ENCODE data around the gene NAALADL1. TPM values are rescaled to one million over a fixed set of nuclear protein-coding genes. Genes with fewer than 3 reads are reported as not detected.

NAALADL1 gene
- total RNA-seq, 2 experiments from 2014 or later, result 2.7 to 3.9 TPM

- Histone ChIP-seq H3K9me2 (ENCODE audit: insufficient read depth, low read length) (no peaks in the 10 kb centered on the region), H3K4me2 (ENCODE audit: low read length) (no peak overlapping the region), H3K27ac (ENCODE audit: low read depth, low read length, poor library complexity, severe bottlenecking) (no peak overlapping the region), H3K4me3 (ENCODE audit: low read depth, low read length, poor library complexity, severe bottlenecking) (no peak overlapping the region), H2AFZ (ENCODE audit: low read length) (no peak overlapping the region), H3K79me2 (ENCODE audit: insufficient read depth, low read depth, low read length) (peaks cover 11% of the 10 kb centered on the region), H3K4me1 (ENCODE audit: insufficient read depth, low read length, poor library complexity, severe bottlenecking) (peaks cover 10% of the 10 kb centered on the region), H4K20me1 (ENCODE audit: insufficient read depth, low read length) (no peaks in the 10 kb centered on the region), H3K36me3 (ENCODE audit: insufficient read depth, low read length) (peaks cover 50% of the 10 kb centered on the region), H3K9me3 (ENCODE audit: low read length) (no peaks in the 10 kb centered on the region)
- intact Hi-C loops (cut with micrococcal nuclease; ENCODE audit: unreplicated experiment), result no loop called here
- POLR2A ChIA-PET, result no interaction called here
- CTCF ChIA-PET (ENCODE audit: unreplicated experiment), result no interaction called here
- BruUV-seq (replicated peaks), result no TSS peak
- TF ChIP-seq CTCF (conservative IDR thresholded peaks at IDR 0.05; ENCODE audit: low read length), result no peak
- TF ChIP-seq EZH2phosphoT487 (IDR thresholded peaks at IDR 0.05; ENCODE audit: borderline replicate concordance, low read depth, low read length), result no peak
- DNase-seq (ENCODE audit: low spot score), result no peak
These were observed 37.4 kb downstream of the NAALADL1 start for GRCh38 chr11:65021003-65021402.

DNA sequence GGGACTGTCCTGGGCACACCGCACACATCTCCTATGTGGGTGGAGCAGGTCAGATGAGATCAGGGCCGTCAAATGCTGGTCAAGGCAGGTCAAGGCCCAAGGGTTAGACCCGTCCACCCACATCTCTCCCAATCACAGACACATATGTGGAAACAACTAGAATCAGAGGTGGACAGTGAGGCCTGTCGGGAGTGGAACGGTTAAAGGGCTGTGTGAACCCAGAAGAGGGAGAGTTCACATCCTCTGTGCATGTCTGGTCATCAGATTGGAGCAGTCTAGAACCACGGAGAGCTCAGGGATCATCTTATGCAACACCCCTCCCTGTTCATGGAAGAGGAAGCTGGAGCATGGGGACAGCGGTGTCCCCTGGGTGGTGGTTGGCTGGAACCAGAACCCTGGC, 38.5 kb downstream of the NAALADL1 start:
- peaks cover 22% of the 10 kb centered on the region for H3K79me2 ChIP-seq (ENCODE audit: insufficient read depth, low read depth, low read length)
- peaks cover 50% of the 10 kb centered on the region for H3K36me3 ChIP-seq (ENCODE audit: insufficient read depth, low read length)
- no peaks in the 10 kb centered on the region for H4K20me1 ChIP-seq (ENCODE audit: insufficient read depth, low read length)
- H3K9me3 ChIP-seq (ENCODE audit: low read length), result no peaks in the 10 kb centered on the region
- no peak overlapping the region for H3K4me2 ChIP-seq (ENCODE audit: low read length)
- TF ChIP-seq EZH2phosphoT487 (IDR thresholded peaks at IDR 0.05; ENCODE audit: borderline replicate concordance, low read depth, low read length) (no peak), CTCF (conservative IDR thresholded peaks at IDR 0.05; ENCODE audit: low read length) (no peak)
- ChIA-PET POLR2A (no interaction called here), CTCF (ENCODE audit: unreplicated experiment) (interaction anchor here (0.7 kb wide), 1 partner anchor 87 kb away, joined by 3 read pairs; no protein-coding TSS in a partner anchor)
- H3K4me3 ChIP-seq (ENCODE audit: low read depth, low read length, poor library complexity, severe bottlenecking), result no peak overlapping the region
- intact Hi-C loops (cut with micrococcal nuclease; ENCODE audit: unreplicated experiment), result loop anchor here (10.0 kb wide), 1 partner anchor 245 kb away; the partner anchor contains the start of gene POLA2
- H3K27ac ChIP-seq (ENCODE audit: low read depth, low read length, poor library complexity, severe bottlenecking), result no peak overlapping the region
- H2AFZ ChIP-seq (ENCODE audit: low read length), result no peak overlapping the region
- no TSS peak for BruUV-seq (replicated peaks)
- H3K4me1 ChIP-seq (ENCODE audit: insufficient read depth, low read length, poor library complexity, severe bottlenecking), result peaks cover 16% of the 10 kb centered on the region
- H3K9me2 ChIP-seq (ENCODE audit: insufficient read depth, low read length), result no peaks in the 10 kb centered on the region
- no peak for DNase-seq (ENCODE audit: low spot score)

DNA sequence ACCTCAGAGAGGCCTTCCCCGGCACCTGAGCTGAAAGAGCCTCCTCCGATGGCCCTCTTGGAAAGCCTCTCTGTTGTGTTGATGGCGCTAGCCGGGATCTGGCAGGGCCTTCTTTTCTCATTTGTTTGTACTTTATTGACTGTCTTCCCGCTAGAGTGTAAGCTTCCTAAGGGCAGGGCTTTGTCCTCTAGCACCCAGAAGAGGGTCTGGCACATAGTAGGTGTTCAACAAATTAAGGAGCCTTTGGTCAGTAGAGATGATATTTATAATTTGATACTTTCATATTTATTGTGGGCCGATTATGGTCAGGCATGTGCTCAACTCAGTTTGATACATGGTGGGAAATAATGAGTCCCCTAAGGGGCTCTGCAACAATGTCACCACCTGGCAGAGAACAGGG, 40.4 kb downstream of the NAALADL1 start:
- Histone ChIP-seq H3K79me2 (ENCODE audit: insufficient read depth, low read depth, low read length) (peaks cover 26% of the 10 kb centered on the region), H3K36me3 (ENCODE audit: insufficient read depth, low read length) (peaks cover 50% of the 10 kb centered on the region), H3K4me3 (ENCODE audit: low read depth, low read length, poor library complexity, severe bottlenecking) (no peak overlapping the region), H3K4me2 (ENCODE audit: low read length) (no peak overlapping the region), H2AFZ (ENCODE audit: low read length) (no peak overlapping the region), H3K27ac (ENCODE audit: low read depth, low read length, poor library complexity, severe bottlenecking) (no peak overlapping the region), H3K9me2 (ENCODE audit: insufficient read depth, low read length) (no peaks in the 10 kb centered on the region), H3K9me3 (ENCODE audit: low read length) (no peaks in the 10 kb centered on the region), H4K20me1 (ENCODE audit: insufficient read depth, low read length) (no peaks in the 10 kb centered on the region), H3K4me1 (ENCODE audit: insufficient read depth, low read length, poor library complexity, severe bottlenecking) (peaks cover 23% of the 10 kb centered on the region)
- no peak for DNase-seq (ENCODE audit: low spot score)
- CTCF ChIA-PET (ENCODE audit: unreplicated experiment), result no interaction called here
- POLR2A ChIA-PET, result interaction anchor here (0.7 kb wide), 1 partner anchor 48 kb away, joined by 4 read pairs; no protein-coding TSS in a partner anchor
- intact Hi-C loops (cut with micrococcal nuclease; ENCODE audit: unreplicated experiment), result loop anchor here (10.0 kb wide), 1 partner anchor 247 kb away; the partner anchor contains the start of gene POLA2
- TF ChIP-seq CTCF (conservative IDR thresholded peaks at IDR 0.05; ENCODE audit: low read length) (no peak), EZH2phosphoT487 (IDR thresholded peaks at IDR 0.05; ENCODE audit: borderline replicate concordance, low read depth, low read length) (no peak)
- no TSS peak for BruUV-seq (replicated peaks)
